Measurements from ENCODE around the gene CDH24. TPM values are rescaled to one million over a fixed set of nuclear protein-coding genes. Genes with fewer than 3 reads are reported as not detected.
A peak's percentile ranks its signal among the peaks of the same experiment; 100 is the strongest.

The CDH24 gene
- total and polyA plus RNA-seq, 2 of the 13 experiments (the other 11 are each of a cell fraction or from before 2014, with no cell fraction given): 0.69 to 0.99 TPM

DNA sequence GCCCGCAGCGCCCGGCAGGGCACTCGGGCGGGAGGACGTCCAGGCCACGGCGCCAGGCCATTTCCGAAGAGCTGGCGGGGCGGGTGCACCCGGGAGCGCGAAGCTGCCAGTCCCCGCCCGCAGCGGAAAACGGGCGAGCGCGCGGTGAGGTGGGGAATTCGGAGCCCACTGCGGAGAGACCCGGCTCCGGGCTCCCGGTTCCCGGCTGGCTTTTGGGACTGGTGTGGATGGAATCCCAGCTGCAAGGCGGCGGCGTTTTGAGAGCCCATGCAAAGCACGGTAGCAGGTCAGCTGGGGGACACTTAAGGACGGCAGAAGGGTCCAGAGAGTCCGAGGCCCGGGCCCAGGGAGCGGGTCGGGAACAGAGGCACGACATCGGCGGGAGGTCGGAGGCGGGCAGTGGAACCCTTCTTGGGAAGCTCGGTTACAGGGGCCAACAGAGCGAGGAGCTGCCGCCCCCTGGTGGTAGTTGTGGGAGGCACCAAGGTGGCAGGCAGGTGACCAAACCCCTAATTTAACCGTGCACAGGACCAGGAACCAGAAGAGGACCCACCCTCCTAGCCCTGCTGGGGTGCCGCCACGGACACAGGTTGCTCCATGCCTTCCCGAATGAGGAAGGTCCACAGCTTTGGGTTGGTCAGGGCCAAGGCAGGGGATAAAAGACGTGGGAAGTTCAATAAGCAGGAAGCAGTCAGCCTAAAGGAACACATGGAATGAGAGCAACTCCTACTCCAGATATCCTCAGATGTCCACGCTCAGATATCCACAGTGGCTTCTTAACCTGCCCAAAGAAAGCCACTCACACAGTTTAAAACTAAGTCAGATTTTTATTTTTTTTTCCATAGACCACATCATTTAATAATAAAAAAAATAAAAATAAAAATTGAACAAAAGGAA, 685 bp upstream of the CDH24 start (continued):
- TF ChIP-seq, protein P1, sequence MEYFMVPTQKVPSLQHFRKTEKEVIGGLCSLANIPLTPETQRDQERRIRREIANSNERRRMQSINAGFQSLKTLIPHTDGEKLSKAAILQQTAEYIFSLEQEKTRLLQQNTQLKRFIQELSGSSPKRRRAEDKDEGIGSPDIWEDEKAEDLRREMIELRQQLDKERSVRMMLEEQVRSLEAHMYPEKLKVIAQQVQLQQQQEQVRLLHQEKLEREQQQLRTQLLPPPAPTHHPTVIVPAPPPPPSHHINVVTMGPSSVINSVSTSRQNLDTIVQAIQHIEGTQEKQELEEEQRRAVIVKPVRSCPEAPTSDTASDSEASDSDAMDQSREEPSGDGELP (IDR thresholded peaks at IDR 0.05; ENCODE audit: borderline replicate concordance, low read depth): peak; percentile 2; the same call in 1 of the 2 replicates
- no peak for TF ChIP-seq PHF20 (CRISPR knock-in tag; IDR thresholded peaks at IDR 0.05)
- no peak for TF ChIP-seq ZEB1 (IDR thresholded peaks at IDR 0.05; ENCODE audit: insufficient replicate concordance, low read depth)
- TF ChIP-seq TP53 (CRISPR knock-in tag; conservative IDR thresholded peaks at IDR 0.05): no peak
- TF ChIP-seq, protein P2, sequence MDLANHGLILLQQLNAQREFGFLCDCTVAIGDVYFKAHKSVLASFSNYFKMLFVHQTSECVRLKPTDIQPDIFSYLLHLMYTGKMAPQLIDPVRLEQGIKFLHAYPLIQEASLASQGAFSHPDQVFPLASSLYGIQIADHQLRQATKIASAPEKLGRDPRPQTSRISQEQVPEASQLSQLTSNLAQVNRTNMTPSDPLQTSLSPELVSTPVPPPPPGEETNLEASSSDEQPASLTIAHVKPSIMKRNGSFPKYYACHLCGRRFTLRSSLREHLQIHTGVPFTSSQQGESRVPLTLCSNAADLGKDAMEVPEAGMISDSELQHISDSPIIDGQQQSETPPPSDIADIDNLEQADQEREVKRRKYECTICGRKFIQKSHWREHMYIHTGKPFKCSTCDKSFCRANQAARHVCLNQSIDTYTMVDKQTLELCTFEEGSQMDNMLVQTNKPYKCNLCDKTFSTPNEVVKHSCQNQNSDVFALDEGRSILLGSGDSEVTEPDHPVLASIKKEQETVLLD (CRISPR knock-in tag; IDR thresholded peaks at IDR 0.05; ENCODE audit: low read depth): peak; percentile 35
- TF ChIP-seq ZFP90 (CRISPR knock-in tag; IDR thresholded peaks at IDR 0.05; ENCODE audit: borderline replicate concordance): peak; percentile 94
- peak; percentile 69; the same call in 1 of the 2 replicates for TF ChIP-seq ZC3H4 (CRISPR knock-in tag; IDR thresholded peaks at IDR 0.05; ENCODE audit: borderline replicate concordance)
- TF ChIP-seq TAF15 (IDR thresholded peaks at IDR 0.05; ENCODE audit: low read depth, low read length, poor library complexity, severe bottlenecking): peak; percentile 99
- no peak for TF ChIP-seq ZNF10 (CRISPR knock-in tag; IDR thresholded peaks at IDR 0.05; ENCODE audit: borderline replicate concordance, low read depth)
- no peak for TF ChIP-seq ZNF432 (CRISPR knock-in tag; IDR thresholded peaks at IDR 0.05; ENCODE audit: borderline replicate concordance)
- TF ChIP-seq ZNF761 (CRISPR knock-in tag; conservative IDR thresholded peaks at IDR 0.05): peak; percentile 69; the same call in 1 of the 2 replicates
- peak; percentile 81 for TF ChIP-seq RBFOX2 (IDR thresholded peaks at IDR 0.05; ENCODE audit: low read depth, low read length)
- no peak; the same call in 1 of the 2 replicates for TF ChIP-seq ELF4 (CRISPR knock-in tag; IDR thresholded peaks at IDR 0.05; ENCODE audit: borderline replicate concordance)
- peak; percentile 86 for TF ChIP-seq HOXA9 (CRISPR knock-in tag; IDR thresholded peaks at IDR 0.05; ENCODE audit: borderline replicate concordance)
- TF ChIP-seq ZNF264 (CRISPR knock-in tag; IDR thresholded peaks at IDR 0.05): no peak
- TF ChIP-seq EED (CRISPR knock-in tag; IDR thresholded peaks at IDR 0.05): peak; percentile 95
- no peak; the same call in 1 of the 2 replicates for TF ChIP-seq ZNF891 (CRISPR knock-in tag; IDR thresholded peaks at IDR 0.05)
- TF ChIP-seq ZNF30 (CRISPR knock-in tag; IDR thresholded peaks at IDR 0.05): no peak
- 0 out of 2 replicates have a peak, but pooled peaks have one; percentile 68 for TF ChIP-seq YEATS2 (CRISPR knock-in tag; IDR thresholded peaks at IDR 0.05; ENCODE audit: borderline replicate concordance)
- TF ChIP-seq, protein P3, sequence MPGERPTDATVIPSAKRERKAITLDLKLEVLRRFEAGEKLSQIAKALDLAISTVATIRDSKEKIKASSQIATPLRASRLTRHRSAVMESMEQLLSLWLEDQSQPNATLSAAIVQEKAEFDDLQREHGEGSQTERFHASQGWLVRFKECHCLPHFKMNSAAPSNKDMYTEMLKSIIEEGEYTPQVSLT (CRISPR knock-in tag; IDR thresholded peaks at IDR 0.05; ENCODE audit: borderline replicate concordance, low read depth): no peak
- TF ChIP-seq ZBTB10 (CRISPR knock-in tag; IDR thresholded peaks at IDR 0.05; ENCODE audit: borderline replicate concordance): no peak; the same call in 1 of the 2 replicates
- 0 out of 2 replicates have a peak, but pooled peaks have one; percentile 28 for TF ChIP-seq ZNF20 (CRISPR knock-in tag; IDR thresholded peaks at IDR 0.05)
